ENCODE data around the gene DPY30.

Gene DPY30

DNA sequence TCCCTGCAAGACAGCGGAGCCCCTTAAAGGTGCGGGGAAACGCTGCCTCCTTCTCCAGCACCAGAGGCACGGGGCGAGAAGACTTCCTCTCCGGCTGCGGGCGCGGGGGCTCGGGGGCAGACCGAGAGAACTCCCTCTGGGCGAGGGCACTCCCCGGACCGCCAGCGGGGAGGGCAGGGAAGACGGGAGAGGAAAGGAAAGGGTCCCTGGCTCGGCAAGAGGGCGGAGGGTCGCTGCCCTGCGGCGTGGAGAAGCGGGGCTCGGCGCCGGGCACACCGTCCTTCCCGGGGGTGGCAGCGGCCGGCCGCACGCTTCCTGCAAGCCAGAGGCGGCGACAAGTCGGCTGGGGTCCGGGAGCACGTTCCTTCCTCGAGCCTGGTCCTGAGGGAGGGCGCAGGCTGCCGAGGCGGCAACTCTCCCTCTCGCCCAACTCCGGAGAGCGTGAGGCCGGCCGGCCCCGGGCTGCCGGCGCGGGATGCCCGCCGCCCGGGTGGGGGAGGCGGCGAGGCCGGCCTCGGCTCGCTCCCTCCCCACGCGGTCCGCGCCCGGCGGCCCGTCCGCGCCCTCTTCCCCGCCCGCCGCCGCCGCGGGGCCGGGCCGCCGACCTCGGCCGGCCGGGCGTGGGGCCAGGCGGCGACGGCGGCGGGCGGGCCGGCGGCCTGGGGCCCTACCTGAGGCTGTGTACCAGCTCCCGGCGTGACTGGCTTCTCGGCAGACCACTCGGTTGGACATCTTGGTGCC is 29.9 kb downstream of the DPY30 start:
- no peak for DNase-seq

GRCh38 chr2:32008805-32009515 is 30.6 kb downstream of the DPY30 start:
- no peak for DNase-seq

DNA sequence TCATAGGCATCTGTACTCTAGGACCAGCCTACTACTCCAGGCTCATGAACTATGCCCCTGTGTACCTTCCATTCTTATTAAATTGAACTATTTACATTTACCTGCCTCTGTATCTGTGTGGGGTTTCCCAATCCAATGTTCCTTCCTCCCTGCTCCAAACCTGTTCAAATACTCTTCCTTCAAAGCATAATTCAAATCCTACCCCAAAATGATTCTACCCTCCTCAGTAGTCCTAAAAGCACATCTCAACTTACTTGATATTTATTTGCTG is 32.5 kb downstream of the DPY30 start:
- no peak for DNase-seq

- DNase-seq, result no peak
Observed at GRCh38 chr2:32005371-32005976, 34.1 kb downstream of the DPY30 start.

- no peak for DNase-seq
Observed at GRCh38 chr2:32003791-32004190, 35.8 kb downstream of the DPY30 start.

DNA sequence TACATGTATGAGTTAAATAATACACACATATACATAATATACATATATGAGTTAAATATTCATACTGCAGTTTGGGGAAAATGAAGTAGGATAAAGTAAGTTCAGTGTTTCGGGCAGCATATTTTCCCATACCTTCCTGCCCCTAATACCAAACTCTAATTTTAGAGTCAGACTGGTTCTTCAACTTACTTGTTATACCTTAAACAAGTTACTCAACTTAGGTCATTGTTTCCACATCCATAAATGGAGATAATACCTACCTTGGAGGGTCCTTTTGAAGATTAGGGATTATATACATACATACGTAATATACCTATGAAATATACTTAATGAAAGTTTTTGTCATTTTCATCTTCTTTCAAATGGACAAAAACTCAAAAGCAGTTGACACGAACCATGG is 37.2 kb downstream of the DPY30 start:
- DNase-seq, result no peak

- DNase-seq, result no peak
Observed at GRCh38 chr2:31999438-31999837, 40.2 kb downstream of the DPY30 start.

DNA sequence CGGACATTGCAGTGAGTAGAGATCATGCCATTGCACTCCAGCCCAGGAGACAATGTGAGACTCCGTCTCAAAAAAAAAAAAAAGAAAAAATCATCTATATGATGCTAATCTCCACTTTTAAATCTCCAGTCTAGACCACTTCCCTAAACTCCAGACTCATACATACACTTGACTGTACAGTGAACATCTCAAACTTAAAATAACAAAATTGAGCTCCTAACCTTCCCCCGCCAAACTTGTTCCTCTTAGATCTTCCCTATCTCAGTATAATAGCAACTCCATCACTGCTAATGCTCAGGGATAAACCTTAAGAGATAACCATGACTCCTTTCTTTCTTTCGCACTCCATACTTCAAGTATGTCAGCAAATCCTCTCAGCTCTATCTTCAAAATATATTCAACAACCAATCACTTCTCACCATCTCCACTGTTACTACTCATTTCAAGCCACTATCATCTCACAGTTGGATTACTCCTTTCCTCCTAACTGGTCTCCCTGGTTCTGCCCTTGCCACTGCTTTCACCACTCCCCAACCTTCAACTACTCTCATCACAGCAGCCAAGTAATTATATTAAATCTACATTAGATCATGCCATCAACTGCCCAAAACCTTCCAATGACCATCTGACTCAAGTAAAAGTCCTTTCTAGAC is 40.7 kb downstream of the DPY30 start:
- no peak for DNase-seq

DNA sequence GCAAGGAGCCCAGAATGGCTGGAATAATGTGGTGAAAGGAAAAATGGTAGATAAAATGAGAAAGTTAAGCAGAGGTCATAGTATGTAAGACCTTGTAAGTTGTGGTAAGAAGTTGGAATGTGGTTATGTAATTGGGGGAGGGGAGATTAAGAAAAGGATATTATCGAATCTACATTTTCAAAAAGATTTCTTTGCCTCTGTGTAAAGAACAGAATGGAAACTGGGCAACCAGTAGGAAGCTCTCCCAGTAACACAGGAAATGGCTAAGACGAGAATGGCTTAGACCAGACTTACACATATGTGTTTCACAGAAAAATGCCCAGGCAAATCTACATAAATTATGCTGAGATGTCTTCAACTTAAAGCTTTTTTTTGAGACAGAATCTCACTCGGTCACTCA is 42.0 kb downstream of the DPY30 start:
- no peak for DNase-seq

DNA sequence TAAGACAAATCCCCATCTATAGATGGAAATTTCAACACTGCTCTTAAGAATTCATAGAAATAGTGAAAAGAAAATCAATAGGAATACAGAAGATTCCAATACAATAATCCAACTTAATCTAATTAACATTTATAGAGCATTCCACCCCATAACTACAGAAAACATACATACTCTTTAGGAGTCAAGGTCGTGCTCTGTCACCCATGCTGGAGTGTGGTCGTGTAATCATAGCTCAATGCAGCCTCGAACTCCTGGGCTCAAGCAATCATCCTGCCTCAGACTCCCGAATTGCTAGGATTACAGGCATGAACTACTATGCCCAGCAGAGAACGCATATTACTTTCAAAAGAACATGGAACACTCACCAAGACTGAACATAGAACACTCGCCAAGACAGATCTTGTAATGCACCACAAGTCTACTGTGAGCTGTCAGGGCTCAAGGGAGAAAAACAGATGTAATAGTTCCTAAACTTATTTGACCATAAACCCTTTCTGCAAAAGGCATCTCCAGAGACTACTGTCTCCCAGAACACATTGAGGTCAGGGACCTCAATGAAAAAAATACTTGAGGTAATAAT is 42.9 kb downstream of the DPY30 start:
- DNase-seq, result no peak

DNA sequence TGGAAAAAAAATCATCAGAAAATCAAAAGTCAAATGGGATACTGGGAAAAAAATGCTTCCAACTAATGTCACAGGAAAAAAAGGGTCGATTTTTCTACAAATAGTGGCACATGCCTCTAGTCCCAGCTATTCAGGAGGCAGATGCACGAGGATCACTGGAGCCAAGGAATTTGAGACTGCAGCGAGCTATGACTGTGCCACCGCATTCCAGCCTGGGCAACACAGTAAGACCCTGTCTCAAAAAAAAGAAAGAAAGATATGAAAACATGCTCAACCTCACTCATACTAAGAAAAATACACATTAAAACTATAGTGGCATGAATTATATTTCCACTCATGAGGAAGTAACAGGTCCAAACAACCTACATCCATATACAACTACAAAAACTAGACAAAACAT is 46.7 kb downstream of the DPY30 start:
- DNase-seq, result no peak

GRCh38 chr2:31992025-31992579 is 47.5 kb downstream of the DPY30 start:
- no peak for DNase-seq

- DNase-seq, result no peak
Observed at GRCh38 chr2:31989946-31990345, 49.7 kb downstream of the DPY30 start.

DNA sequence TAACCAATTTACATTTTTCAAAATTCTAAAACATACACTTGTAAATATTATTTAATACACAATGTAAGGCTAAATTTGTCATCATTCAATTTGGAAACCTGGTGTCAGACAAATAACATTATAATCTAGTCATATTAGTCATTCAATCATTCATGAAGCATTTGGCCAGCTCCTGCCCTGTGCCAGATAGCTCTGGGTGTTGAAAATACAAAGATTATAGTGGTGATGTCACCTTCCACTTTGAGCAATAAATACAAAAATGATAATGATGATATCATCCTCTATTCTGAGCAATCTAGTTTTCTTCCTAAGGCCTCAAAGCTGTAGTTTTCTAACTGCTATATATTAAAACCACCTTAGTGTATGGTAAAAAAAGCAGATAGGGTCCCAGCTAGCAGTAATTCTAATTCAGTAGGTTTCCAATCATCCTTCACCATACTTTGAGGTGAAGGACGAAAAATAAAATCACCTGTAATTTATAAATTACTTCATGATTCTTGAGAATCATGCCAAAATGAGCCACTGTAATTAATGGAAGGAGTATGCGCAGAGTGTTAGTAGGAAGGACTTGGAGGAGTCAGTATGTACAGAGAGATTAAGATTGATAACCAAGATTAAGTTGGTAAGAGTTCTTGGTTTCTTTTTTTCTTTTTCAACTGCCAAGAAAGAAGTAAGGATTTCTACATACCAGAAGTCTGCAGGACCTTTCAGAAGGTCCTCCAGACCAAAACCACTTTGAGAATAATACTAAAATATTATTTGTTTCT is 52.0 kb downstream of the DPY30 start:
- no peak for DNase-seq

DNA sequence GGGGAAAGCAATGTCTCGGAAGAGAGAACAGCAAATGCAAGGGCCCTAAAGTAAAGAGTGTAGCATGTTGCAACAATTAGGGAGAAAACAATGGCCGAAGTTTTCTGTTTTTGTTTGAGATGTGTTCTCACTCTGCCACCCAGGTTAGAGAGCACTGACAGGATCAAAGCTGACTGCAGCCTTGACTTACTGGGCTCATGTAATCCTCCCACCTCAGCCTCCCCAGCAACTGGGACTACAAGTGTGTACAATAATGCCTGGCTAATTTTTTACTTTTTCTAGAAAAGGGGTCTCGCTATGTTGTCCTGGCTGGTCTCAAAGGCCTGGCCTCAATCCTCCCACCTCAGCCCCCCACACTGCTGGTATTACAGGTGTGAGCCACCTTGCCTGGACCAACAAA is 52.7 kb downstream of the DPY30 start:
- no peak for DNase-seq

- DNase-seq, result no peak
Observed at GRCh38 chr2:31983762-31984467, 55.7 kb downstream of the DPY30 start.

DNA sequence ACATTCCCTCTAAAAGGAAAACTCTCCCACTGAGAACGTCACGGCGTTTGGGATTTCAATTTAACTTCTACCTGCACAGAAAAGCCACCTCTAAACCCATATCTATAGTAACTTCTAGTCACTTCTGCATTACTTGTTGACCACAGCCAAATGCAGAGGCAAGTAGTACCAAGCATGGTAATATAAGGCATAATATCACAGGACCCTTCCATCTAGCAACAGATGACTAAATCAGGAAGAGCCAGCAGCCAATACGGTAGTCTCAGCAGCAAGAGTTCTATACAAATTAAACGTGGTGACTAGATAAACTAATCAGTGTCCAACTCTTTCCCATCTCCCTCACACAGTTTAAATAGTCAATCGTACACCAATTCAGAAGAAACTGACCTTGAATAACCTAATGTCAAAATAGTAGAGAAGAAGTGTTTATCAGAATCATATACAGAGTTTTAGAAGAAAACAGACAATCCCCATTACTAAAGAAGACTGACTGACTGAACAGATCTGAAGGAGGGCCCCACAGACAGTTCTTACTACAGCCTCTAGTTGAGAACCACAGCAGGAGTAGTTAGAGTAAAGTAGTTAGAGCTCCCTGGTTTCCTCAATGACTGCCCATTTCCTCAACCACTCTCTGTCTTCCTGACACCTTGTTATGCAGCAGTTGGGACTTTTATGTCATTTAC is 58.8 kb downstream of the DPY30 start:
- peak; percentile 67 for DNase-seq

GRCh38 chr2:31979956-31980355 is 59.6 kb downstream of the DPY30 start:
- no peak for DNase-seq

- no peak for DNase-seq
Observed at GRCh38 chr2:31979018-31979417, 60.6 kb downstream of the DPY30 start.

DNA sequence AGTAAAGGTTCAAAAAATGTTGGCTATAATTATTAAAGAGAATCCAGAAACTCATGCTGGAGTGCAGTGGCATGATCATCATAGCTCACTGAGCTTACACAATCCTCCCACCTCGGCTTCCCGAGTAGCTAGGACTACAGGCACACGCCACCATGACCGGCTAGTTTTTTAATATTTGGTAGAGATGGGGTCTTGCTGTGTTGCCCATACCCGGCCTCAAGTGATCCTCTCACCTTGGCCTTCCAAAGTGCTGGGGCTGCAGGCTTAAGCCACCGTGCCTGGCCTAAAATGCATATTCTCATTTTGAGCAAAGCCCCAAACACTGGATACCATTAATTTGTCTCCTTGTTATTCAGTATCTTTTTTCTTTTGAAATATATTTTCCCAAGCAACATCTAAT is 61.2 kb downstream of the DPY30 start:
- no peak for DNase-seq
